PFSK-1 (cell line): Measurements from ENCODE around the gene MAPRE2.

Experiments
- FOXP2 ChIP-seq: optimal IDR thresholded peaks from 2 replicates; pipeline ENCODE3; 2011; ENCODE audit warnings: borderline replicate concordance, control low read depth, inconsistent platforms; ENCODE audit not compliant: insufficient read depth; ENCODE audit errors: extremely low read length, extremely low read depth
- POLR2AphosphoS5 ChIP-seq: IDR thresholded peaks from 2 replicates; pipeline ENCODE4 v1.6.1; 2012; ENCODE audit warnings: low read depth, mild to moderate bottlenecking, control low read depth, low read length, moderate library complexity
- SIN3A ChIP-seq: IDR thresholded peaks from 2 replicates; pipeline ENCODE4 v1.6.1; 2012; ENCODE audit warnings: mild to moderate bottlenecking, low read length, moderate library complexity, borderline replicate concordance; ENCODE audit not compliant: insufficient read depth
- TAF1 ChIP-seq: IDR thresholded peaks from 2 replicates; pipeline ENCODE4 v1.6.1; 2012; ENCODE audit warnings: low read length, control low read depth, borderline replicate concordance; ENCODE audit not compliant: insufficient read depth
- TF ChIP-seq, protein P1 (sequence below), 2 experiments: IDR thresholded peaks; 2 replicates each; pipeline versions ENCODE4 v1.6.1 to v1.8.0; 2011 to 2012; ENCODE audit warnings: low read depth in 2 of 2, low read length in 2 of 2, control low read depth in 1 of 2, inconsistent platforms in 1 of 2, mild to moderate bottlenecking in 1 of 2, moderate library complexity in 1 of 2; ENCODE audit not compliant: insufficient read depth in 1 of 2

Gene MAPRE2

DNA sequence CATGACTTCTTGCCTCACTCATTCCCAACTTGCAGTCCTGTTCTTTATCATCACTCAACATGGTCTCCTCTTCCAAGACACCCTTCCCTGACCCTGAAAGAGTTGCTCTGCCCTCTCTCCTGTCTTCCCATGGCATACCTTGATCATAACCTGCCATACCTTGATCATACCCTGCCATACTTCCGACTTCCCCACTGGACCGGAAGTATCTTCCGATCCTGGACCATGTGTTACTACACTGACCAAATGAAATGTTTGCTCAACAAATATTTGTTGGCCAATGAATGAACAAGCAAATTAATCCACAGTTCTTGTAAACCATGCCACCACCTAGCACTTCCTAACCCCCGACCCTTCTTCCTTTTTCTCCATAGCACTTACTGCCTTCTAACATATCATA, 138.7 kb downstream of the MAPRE2 start:
- TF ChIP-seq TAF1: no peak
- TF ChIP-seq POLR2AphosphoS5: no peak
- TF ChIP-seq, protein P1, sequence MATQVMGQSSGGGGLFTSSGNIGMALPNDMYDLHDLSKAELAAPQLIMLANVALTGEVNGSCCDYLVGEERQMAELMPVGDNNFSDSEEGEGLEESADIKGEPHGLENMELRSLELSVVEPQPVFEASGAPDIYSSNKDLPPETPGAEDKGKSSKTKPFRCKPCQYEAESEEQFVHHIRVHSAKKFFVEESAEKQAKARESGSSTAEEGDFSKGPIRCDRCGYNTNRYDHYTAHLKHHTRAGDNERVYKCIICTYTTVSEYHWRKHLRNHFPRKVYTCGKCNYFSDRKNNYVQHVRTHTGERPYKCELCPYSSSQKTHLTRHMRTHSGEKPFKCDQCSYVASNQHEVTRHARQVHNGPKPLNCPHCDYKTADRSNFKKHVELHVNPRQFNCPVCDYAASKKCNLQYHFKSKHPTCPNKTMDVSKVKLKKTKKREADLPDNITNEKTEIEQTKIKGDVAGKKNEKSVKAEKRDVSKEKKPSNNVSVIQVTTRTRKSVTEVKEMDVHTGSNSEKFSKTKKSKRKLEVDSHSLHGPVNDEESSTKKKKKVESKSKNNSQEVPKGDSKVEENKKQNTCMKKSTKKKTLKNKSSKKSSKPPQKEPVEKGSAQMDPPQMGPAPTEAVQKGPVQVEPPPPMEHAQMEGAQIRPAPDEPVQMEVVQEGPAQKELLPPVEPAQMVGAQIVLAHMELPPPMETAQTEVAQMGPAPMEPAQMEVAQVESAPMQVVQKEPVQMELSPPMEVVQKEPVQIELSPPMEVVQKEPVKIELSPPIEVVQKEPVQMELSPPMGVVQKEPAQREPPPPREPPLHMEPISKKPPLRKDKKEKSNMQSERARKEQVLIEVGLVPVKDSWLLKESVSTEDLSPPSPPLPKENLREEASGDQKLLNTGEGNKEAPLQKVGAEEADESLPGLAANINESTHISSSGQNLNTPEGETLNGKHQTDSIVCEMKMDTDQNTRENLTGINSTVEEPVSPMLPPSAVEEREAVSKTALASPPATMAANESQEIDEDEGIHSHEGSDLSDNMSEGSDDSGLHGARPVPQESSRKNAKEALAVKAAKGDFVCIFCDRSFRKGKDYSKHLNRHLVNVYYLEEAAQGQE (IDR thresholded peaks at IDR 0.05; ENCODE audit: insufficient read depth in 1 of 2, low read depth in 2 of 2, low read length in 2 of 2): no peak
- TF ChIP-seq SIN3A: no peak
- TF ChIP-seq FOXP2: no peak

DNA sequence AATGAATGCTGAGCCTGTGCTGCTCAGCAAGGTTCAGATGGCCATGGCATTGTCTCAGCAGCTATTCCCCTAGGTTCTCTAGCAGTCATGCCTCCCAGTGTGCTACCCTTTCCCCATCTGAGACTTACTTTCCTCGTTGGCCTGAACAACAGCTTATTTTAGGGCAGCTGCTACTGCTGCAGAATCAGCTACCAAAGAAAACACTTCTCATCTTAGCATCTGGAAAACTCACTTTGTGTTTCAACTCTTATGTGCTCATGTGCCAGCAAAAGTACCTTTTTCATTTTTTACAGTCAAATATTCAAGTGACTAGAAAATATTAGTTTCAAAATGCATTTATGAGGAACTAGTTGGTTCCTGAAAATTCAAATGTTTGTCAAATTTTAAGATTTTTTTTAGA, 139.2 kb downstream of the MAPRE2 start:
- TF ChIP-seq, protein P1 (IDR thresholded peaks at IDR 0.05; ENCODE audit: insufficient read depth in 1 of 2, low read depth in 2 of 2, low read length in 2 of 2): no peak
- TF ChIP-seq TAF1: no peak
- no peak for TF ChIP-seq SIN3A
- no peak for TF ChIP-seq FOXP2
- TF ChIP-seq POLR2AphosphoS5: no peak

DNA sequence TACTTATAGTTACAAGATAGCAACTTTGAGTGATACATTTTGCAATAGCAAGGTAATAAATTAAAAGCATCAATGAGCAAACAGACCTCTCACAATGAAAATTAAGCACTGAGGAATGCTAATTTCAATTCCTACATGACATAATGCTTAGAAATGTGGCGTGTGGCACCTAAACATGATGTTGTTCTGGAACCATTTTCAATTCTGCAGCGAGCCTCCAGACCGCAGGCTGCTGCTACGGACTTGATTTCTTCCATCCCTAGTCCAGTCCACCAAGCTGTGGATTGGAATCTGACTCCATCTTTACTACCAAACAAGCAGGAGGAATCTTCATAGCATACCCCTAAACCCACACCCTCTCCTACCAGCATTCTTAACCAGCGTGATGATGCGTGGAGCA, 140.9 kb downstream of the MAPRE2 start:
- no peak for TF ChIP-seq TAF1
- no peak for TF ChIP-seq SIN3A
- no peak for TF ChIP-seq FOXP2
- TF ChIP-seq, protein P1 (IDR thresholded peaks at IDR 0.05; ENCODE audit: insufficient read depth in 1 of 2, low read depth in 2 of 2, low read length in 2 of 2): no peak

DNA sequence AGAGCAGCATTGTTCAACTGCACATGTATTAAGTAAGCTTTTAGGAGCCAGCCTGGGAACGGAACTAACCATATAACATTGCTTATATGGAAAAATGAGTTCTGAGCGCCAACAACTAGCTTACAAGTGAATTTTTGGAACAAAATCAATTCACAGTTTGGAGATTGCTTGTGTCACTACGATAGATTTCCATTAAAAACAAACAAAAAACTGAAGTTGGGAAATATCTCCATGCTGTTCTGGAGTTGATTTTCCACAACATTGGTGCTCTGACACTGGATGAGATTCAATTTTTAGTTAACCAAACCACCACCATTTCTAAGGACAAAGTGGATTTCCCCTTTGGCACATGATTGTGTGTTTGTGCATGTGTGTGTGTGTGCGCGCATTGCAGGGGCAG, 142.7 kb downstream of the MAPRE2 start:
- TF ChIP-seq, protein P1 (IDR thresholded peaks at IDR 0.05; ENCODE audit: insufficient read depth in 1 of 2, low read depth in 2 of 2, low read length in 2 of 2): no peak
- no peak for TF ChIP-seq SIN3A
- TF ChIP-seq FOXP2: no peak
- TF ChIP-seq POLR2AphosphoS5: no peak
- TF ChIP-seq TAF1: no peak

DNA sequence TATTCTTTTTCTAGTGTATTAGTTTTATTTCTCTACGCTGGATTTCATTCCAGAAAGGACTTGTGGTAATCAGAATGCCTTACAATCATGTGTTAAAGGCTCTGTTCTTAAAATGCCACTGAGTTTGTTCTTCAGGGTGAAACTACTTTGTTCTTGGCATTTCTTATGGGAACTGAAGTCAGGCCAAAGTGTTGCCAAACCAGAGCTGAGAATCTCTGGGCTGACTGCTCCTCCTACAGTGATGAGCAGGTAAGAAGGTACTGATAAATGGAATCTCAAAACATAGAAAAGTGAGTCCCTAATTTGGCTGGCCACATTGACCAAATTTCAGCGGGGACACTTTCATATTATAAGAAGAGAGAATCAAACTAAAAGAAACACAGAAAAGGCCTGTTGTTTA, 144.6 kb downstream of the MAPRE2 start:
- TF ChIP-seq, protein P1 (IDR thresholded peaks at IDR 0.05; ENCODE audit: insufficient read depth in 1 of 2, low read depth in 2 of 2, low read length in 2 of 2): no peak
- TF ChIP-seq POLR2AphosphoS5 (no peak), SIN3A (no peak), FOXP2 (no peak), TAF1 (no peak)
